HepG2 (cell line): ENCODE results near the gene EPB41. TPM values are rescaled to one million over a fixed set of nuclear protein-coding genes. Genes with fewer than 3 reads are reported as not detected.

Experiments
- AHR ChIP-seq: IDR thresholded peaks from 2 replicates; pipeline ENCODE4 v1.6.1; 2018; ENCODE audit warnings: missing genetic modification reagents, missing compliant biosample characterization
- BATF2 ChIP-seq: sonication (generic); formaldehyde crosslinking; IDR thresholded peaks from 2 replicates; pipeline ENCODE4 v1.8.0; 2022; ENCODE audit warnings: mild to moderate bottlenecking, missing genetic modification reagents, moderate library complexity
- HMGXB3 ChIP-seq: sonication (generic); formaldehyde crosslinking; IDR thresholded peaks from 2 replicates; pipeline ENCODE4 v1.4.0; 2020; ENCODE audit warnings: missing genetic modification reagents, borderline replicate concordance
- IRF2 ChIP-seq: IDR thresholded peaks from 2 replicates; pipeline ENCODE4 v1.6.1; 2018; ENCODE audit warnings: missing genetic modification reagents, missing compliant biosample characterization
- ISL2 ChIP-seq: sonication (generic); formaldehyde crosslinking; IDR thresholded peaks from 2 replicates; pipeline ENCODE4 v1.5.0; 2020; ENCODE audit warnings: missing genetic modification reagents
- MAX ChIP-seq: IDR thresholded peaks from 2 replicates; pipeline ENCODE4 v1.6.1; 2012; ENCODE audit warnings: inconsistent platforms
- SALL2 ChIP-seq: sonication (generic); formaldehyde crosslinking; IDR thresholded peaks from 2 replicates; pipeline ENCODE4 v1.8.1; 2023; ENCODE audit warnings: mild to moderate bottlenecking, missing genetic modification reagents, inconsistent platforms
- TEAD2 ChIP-seq: sonication (generic); formaldehyde crosslinking; IDR thresholded peaks from 2 replicates; pipeline ENCODE4 v1.9.0; 2021; ENCODE audit warnings: missing genetic modification reagents
- ZNF281 ChIP-seq: sonication (generic); formaldehyde crosslinking; IDR thresholded peaks from 2 replicates; pipeline ENCODE4 v1.4.0; 2020; ENCODE audit warnings: missing genetic modification reagents, borderline replicate concordance
- ZSCAN31 ChIP-seq: sonication (generic); formaldehyde crosslinking; IDR thresholded peaks from 2 replicates; pipeline ENCODE4 v1.5.0; 2020; ENCODE audit warnings: low read depth, mild to moderate bottlenecking, missing genetic modification reagents
- polyA plus RNA-seq, 8 experiments: library from polyadenylated mRNA; depleted of rRNA in 3 of 8; stranded (reverse) in 7 of 8; unstranded in 1 of 8; fragments of >200 nt; fragmentation: Illumina TruSeq in 4 of 8; extraction: Trizol in 4 of 8; gene quantifications; 2 replicates each; pipeline versions ENCODE4 v1.2.1 to v1.2.3, GENCODE V29; 2011 to 2016; ENCODE audit warnings: low read depth in 4 of 8, missing spikeins in 1 of 8, mixed read lengths in 1 of 8; ENCODE audit not compliant: insufficient read depth in 1 of 8
- total RNA-seq, 5 experiments: library from RNA; depleted of rRNA; stranded (reverse); fragments of >200 nt; fragmentation: Illumina TruSeq; extraction: Trizol; gene quantifications; 2 replicates each; pipeline ENCODE4 v1.2.3, GENCODE V29; 2016; ENCODE audit warnings: low read depth in 1 of 5
- TF ChIP-seq, protein P1 (sequence below), 2 experiments: IDR thresholded peaks; 2 replicates each; pipeline ENCODE4 v1.6.1; 2011 to 2012; ENCODE audit warnings: low read length in 2 of 2, borderline replicate concordance in 1 of 2, low read depth in 1 of 2, mild to moderate bottlenecking in 1 of 2, moderate library complexity in 1 of 2
- TF ChIP-seq, protein P2 (sequence below): sonication (generic); formaldehyde crosslinking; IDR thresholded peaks from 2 replicates; pipeline ENCODE4 v1.5.1; 2020; ENCODE audit warnings: mild to moderate bottlenecking, missing genetic modification reagents, moderate library complexity

EPB41 gene
- total and polyA plus RNA-seq, 2 of the 13 experiments (the other 11 are each of a cell fraction or from before 2014, with no cell fraction given): 34.5 to 46.7 TPM

GRCh38 chr1:28882009-28882628, 32.2 kb upstream of the EPB41 start (continued):
- no peak for TF ChIP-seq SALL2 (CRISPR knock-in tag)
- peak; percentile 33; the same call in 1 of the 2 replicates for TF ChIP-seq MAX
- TF ChIP-seq, protein P1, sequence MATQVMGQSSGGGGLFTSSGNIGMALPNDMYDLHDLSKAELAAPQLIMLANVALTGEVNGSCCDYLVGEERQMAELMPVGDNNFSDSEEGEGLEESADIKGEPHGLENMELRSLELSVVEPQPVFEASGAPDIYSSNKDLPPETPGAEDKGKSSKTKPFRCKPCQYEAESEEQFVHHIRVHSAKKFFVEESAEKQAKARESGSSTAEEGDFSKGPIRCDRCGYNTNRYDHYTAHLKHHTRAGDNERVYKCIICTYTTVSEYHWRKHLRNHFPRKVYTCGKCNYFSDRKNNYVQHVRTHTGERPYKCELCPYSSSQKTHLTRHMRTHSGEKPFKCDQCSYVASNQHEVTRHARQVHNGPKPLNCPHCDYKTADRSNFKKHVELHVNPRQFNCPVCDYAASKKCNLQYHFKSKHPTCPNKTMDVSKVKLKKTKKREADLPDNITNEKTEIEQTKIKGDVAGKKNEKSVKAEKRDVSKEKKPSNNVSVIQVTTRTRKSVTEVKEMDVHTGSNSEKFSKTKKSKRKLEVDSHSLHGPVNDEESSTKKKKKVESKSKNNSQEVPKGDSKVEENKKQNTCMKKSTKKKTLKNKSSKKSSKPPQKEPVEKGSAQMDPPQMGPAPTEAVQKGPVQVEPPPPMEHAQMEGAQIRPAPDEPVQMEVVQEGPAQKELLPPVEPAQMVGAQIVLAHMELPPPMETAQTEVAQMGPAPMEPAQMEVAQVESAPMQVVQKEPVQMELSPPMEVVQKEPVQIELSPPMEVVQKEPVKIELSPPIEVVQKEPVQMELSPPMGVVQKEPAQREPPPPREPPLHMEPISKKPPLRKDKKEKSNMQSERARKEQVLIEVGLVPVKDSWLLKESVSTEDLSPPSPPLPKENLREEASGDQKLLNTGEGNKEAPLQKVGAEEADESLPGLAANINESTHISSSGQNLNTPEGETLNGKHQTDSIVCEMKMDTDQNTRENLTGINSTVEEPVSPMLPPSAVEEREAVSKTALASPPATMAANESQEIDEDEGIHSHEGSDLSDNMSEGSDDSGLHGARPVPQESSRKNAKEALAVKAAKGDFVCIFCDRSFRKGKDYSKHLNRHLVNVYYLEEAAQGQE (IDR thresholded peaks at IDR 0.05; ENCODE audit: borderline replicate concordance in 1 of 2, low read depth in 1 of 2, low read length in 2 of 2): no peak
- TF ChIP-seq AHR (CRISPR knock-in tag): peak; percentile 79; the same call in 1 of the 2 replicates
- peak; percentile 33; the same call in 1 of the 2 replicates for TF ChIP-seq ISL2 (CRISPR knock-in tag)
- TF ChIP-seq HMGXB3 (CRISPR knock-in tag): peak; percentile 67; the same call in 1 of the 2 replicates
- no peak for TF ChIP-seq BATF2 (CRISPR knock-in tag)
- peak; percentile 84 for TF ChIP-seq IRF2
- no peak for TF ChIP-seq TEAD2 (CRISPR knock-in tag)
- TF ChIP-seq ZNF281 (CRISPR knock-in tag): no peak
- peak; percentile 37; the same call in 1 of the 2 replicates for TF ChIP-seq ZSCAN31
- TF ChIP-seq, protein P2, sequence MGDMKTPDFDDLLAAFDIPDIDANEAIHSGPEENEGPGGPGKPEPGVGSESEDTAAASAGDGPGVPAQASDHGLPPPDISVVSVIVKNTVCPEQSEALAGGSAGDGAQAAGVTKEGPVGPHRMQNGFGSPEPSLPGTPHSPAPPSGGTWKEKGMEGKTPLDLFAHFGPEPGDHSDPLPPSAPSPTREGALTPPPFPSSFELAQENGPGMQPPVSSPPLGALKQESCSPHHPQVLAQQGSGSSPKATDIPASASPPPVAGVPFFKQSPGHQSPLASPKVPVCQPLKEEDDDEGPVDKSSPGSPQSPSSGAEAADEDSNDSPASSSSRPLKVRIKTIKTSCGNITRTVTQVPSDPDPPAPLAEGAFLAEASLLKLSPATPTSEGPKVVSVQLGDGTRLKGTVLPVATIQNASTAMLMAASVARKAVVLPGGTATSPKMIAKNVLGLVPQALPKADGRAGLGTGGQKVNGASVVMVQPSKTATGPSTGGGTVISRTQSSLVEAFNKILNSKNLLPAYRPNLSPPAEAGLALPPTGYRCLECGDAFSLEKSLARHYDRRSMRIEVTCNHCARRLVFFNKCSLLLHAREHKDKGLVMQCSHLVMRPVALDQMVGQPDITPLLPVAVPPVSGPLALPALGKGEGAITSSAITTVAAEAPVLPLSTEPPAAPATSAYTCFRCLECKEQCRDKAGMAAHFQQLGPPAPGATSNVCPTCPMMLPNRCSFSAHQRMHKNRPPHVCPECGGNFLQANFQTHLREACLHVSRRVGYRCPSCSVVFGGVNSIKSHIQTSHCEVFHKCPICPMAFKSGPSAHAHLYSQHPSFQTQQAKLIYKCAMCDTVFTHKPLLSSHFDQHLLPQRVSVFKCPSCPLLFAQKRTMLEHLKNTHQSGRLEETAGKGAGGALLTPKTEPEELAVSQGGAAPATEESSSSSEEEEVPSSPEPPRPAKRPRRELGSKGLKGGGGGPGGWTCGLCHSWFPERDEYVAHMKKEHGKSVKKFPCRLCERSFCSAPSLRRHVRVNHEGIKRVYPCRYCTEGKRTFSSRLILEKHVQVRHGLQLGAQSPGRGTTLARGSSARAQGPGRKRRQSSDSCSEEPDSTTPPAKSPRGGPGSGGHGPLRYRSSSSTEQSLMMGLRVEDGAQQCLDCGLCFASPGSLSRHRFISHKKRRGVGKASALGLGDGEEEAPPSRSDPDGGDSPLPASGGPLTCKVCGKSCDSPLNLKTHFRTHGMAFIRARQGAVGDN: peak; percentile 70
